ENCODE data around the gene PRR20G. TPM values are rescaled to one million over a fixed set of nuclear protein-coding genes. Genes with fewer than 3 reads are reported as not detected.

The PRR20G gene
- total and polyA plus RNA-seq, 9 of the 15 experiments (the other 6 are each of a cell fraction or from before 2014, with no cell fraction given), result not detected

DNA sequence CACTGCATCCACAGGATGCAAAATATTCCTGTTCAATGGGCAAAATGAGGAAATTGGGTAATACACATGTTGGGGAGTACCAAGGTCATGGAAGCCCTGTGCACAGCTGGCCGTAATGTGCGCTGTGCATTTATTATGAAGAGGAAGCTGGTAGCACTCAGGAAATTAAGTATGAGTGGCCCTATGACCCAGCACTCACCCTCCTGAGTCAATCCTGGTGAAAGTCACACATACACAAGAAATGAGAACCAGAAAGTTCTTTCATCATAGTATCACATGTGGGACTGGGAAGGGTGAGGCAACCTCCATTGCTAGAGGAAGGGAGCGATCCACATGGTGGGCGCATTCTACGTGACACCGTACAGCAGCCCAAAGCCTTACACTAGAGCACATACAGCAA lies 11.4 kb upstream of the PRR20G start (continued):
- TF ChIP-seq PCBP2 (IDR thresholded peaks at IDR 0.05; ENCODE audit: low read depth, low read length, poor library complexity, severe bottlenecking) (no peak), MECOM (CRISPR knock-in tag; IDR thresholded peaks at IDR 0.05) (no peak), ZNF785 (CRISPR knock-in tag; IDR thresholded peaks at IDR 0.05) (no peak), LEF1 (IDR thresholded peaks at IDR 0.05) (no peak), GTF2E2 (tag; IDR thresholded peaks at IDR 0.05) (no peak), BDP1 (IDR thresholded peaks at IDR 0.05; ENCODE audit: insufficient read depth, insufficient read length) (no peak), ELK3 (CRISPR knock-in tag; IDR thresholded peaks at IDR 0.05) (no peak), STAT5B (CRISPR knock-in tag; IDR thresholded peaks at IDR 0.05) (no peak), KAT2B (IDR thresholded peaks at IDR 0.05; ENCODE audit: low read depth, low read length) (no peak), MITF (IDR thresholded peaks at IDR 0.05) (no peak)

GRCh38 chr3:127296959-127297358 lies 9.1 kb upstream of the PRR20G start:
- TF ChIP-seq XRCC4 (IDR thresholded peaks at IDR 0.05; ENCODE audit: extremely low read depth, insufficient read depth, insufficient read length), result no peak
- TF ChIP-seq CHD4 (IDR thresholded peaks at IDR 0.05; ENCODE audit: insufficient read depth, insufficient replicate concordance, low read depth, low read length, poor library complexity, severe bottlenecking), result no peak
- TF ChIP-seq GATAD2A (IDR thresholded peaks at IDR 0.05), result no peak
- ChIA-PET CTCF (ENCODE audit: low intra/inter-chr PET ratio) (no interaction called here), POLR2A (interaction anchor here (0.6 kb wide), 1 partner anchor 9 kb away, joined by 3 read pairs; no protein-coding TSS in a partner anchor)
- Histone ChIP-seq H3K9me1 (ENCODE audit: control insufficient read depth, insufficient read depth, low read length) (no peaks in the 10 kb centered on the region), H3K36me3 (ENCODE audit: control insufficient read depth, insufficient read depth, low read length) (no peaks in the 10 kb centered on the region), H3K79me2 (ENCODE audit: control insufficient read depth, insufficient read depth, low read length) (no peaks in the 10 kb centered on the region), H3K4me2 (ENCODE audit: insufficient read depth, low read length) (no peak overlapping the region), H3K4me1 (replicated peaks in 1 of 2; ENCODE audit: control insufficient read depth in 2 of 2, insufficient read depth in 2 of 2, low read length in 2 of 2) (no peaks in the 10 kb centered on the region), H3K4me3 (no peak overlapping the region), H4K20me1 (replicated peaks; ENCODE audit: control insufficient read depth, insufficient read depth, low read length) (no peaks in the 10 kb centered on the region), H3K27me3 (ENCODE audit: control insufficient read depth in 2 of 2, insufficient read depth in 2 of 2, low read length in 2 of 2) (no peaks in the 10 kb centered on the region; a peak in 1 of 5 replicates), H3K9me3 (replicated peaks; ENCODE audit: control insufficient read depth, insufficient read depth, low read depth, low read length) (no peaks in the 10 kb centered on the region), H3K27ac (ENCODE audit: extremely low read depth, low read depth, low read length) (no peak overlapping the region), H2AFZ (ENCODE audit: low read depth, low read length) (no peak overlapping the region), H3K9ac (ENCODE audit: insufficient read depth in 1 of 2, low read depth in 2 of 2, low read length in 2 of 2) (no peak overlapping the region)
- 0% methylated on average over 5 of the region's 5 CpGs for WGBS (ENCODE audit: insufficient coverage, low coverage, missing lambda C conversion rate)
- intact Hi-C loops (cut with micrococcal nuclease), result no loop called here
- in situ Hi-C loops (cut with MboI), result no loop called here
- FAIRE-seq (no peak), DNase-seq (ENCODE audit: extremely low read depth in 1 of 4, low spot score in 3 of 4) (no peak), ATAC-seq (no peak)
- no TSS peak for BruUV-seq (replicated peaks)
